C4-2B (cell line): Measurements from ENCODE around the gene PHKA2.

Experiments used
- ZFX ChIP-seq: fragments of 450-650 bp; IDR thresholded peaks from 2 replicates; pipeline ENCODE4 v1.6.1; 2017
- TF ChIP-seq, protein P1 (sequence below): fragments of 450-650 bp; conservative IDR thresholded peaks from 2 replicates; pipeline ENCODE4 v1.5.1; 2017; ENCODE audit warnings: mild to moderate bottlenecking

DNA sequence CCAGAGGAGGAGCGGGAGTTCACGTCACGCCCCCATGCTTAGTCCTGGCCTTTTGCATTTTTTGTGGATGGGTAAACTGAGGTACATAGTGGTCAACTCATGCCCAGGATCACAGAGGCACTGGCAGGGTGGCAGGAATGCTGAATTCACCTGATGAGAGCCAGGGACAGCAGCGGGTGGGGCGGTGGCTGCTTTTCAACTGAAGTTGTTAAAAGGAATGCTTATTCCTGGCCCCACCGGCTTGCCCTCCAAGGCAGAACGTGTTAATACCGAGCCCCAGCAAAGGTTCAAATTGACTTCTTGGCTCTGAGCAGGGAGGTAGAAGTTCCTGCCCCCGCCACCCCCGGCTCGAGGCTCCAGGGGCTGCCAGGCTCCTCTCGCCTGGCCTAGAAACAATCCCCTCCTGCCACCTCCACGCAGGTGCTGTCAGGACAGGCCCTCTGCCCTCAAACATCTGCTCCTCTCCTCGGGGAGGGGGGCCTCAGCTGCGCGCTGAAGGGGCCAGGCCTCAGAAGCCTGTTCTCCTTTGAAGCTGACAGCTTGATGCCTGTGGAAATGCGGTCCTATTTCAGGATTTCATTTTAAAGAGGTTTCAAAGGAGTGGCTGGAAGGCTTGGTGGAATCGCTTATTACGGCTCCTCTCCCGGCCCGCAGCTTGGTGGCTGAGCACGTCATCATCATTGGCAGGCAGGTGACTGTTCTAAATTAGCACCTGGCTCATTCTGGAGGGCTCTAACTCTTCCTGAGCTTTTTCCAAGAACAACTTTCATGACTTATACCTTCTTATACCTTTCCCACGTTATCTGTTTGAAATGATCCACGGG is 93.0 kb downstream of the PHKA2 start:
- TF ChIP-seq, protein P1, sequence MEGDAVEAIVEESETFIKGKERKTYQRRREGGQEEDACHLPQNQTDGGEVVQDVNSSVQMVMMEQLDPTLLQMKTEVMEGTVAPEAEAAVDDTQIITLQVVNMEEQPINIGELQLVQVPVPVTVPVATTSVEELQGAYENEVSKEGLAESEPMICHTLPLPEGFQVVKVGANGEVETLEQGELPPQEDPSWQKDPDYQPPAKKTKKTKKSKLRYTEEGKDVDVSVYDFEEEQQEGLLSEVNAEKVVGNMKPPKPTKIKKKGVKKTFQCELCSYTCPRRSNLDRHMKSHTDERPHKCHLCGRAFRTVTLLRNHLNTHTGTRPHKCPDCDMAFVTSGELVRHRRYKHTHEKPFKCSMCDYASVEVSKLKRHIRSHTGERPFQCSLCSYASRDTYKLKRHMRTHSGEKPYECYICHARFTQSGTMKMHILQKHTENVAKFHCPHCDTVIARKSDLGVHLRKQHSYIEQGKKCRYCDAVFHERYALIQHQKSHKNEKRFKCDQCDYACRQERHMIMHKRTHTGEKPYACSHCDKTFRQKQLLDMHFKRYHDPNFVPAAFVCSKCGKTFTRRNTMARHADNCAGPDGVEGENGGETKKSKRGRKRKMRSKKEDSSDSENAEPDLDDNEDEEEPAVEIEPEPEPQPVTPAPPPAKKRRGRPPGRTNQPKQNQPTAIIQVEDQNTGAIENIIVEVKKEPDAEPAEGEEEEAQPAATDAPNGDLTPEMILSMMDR: no peak
- TF ChIP-seq ZFX: no peak
